Progenitor cell of endocrine pancreas (in vitro differentiated cells): ENCODE measurements around the gene SRSF5. TPM values are rescaled to one million over a fixed set of nuclear protein-coding genes. Genes with fewer than 3 reads are reported as not detected.
"Not testable (repeated sequence)": the region's sequence is repeated elsewhere in the genome, so short reads cannot be mapped to it uniquely, and the experiment has no call there.

Experiments
- DNase-seq: peaks from one replicate; pipeline ENCODE4 v3.0.0; 2021; ENCODE audit warnings: low spot score; ENCODE audit not compliant: unreplicated experiment
- H3K27ac Mint-ChIP-seq: 2 replicates; pipeline ENCODE4 v1.8.0; 2021; ENCODE audit warnings: mild to moderate bottlenecking, moderate library complexity, mixed read lengths
- H3K27me3 Mint-ChIP-seq: 2 replicates; pipeline ENCODE4 v1.8.0; 2021; ENCODE audit warnings: mixed read lengths
- H3K36me3 Mint-ChIP-seq: 2 replicates; pipeline ENCODE4 v1.8.0; 2022; ENCODE audit warnings: mixed read lengths; ENCODE audit not compliant: insufficient read depth
- H3K4me1 Mint-ChIP-seq: 2 replicates; pipeline ENCODE4 v1.8.0; 2021; ENCODE audit warnings: low read depth, mixed read lengths
- H3K4me3 Mint-ChIP-seq: 2 replicates; pipeline ENCODE4 v1.8.0; 2021; ENCODE audit warnings: low read depth, mild to moderate bottlenecking, moderate library complexity, mixed read lengths
- H3K9me3 Mint-ChIP-seq: 2 replicates; pipeline ENCODE4 v1.8.0; 2021; ENCODE audit warnings: low read depth, mixed read lengths
- total RNA-seq: library from RNA; stranded (reverse); gene quantifications from 2 replicates; pipeline ENCODE4 v1.2.1, GENCODE V29; 2021
- TF ChIP-seq, protein P1 (sequence below): fragments of 200-600 bp; sonication (generic); IDR thresholded peaks from one replicate; pipeline ENCODE4 v1.5.0; 2021; ENCODE audit warnings: antibody characterized with exemption, mild to moderate bottlenecking; ENCODE audit not compliant: unreplicated experiment

Gene SRSF5
- total RNA-seq, 1 donor from 2014 or later, result 379 TPM

DNA sequence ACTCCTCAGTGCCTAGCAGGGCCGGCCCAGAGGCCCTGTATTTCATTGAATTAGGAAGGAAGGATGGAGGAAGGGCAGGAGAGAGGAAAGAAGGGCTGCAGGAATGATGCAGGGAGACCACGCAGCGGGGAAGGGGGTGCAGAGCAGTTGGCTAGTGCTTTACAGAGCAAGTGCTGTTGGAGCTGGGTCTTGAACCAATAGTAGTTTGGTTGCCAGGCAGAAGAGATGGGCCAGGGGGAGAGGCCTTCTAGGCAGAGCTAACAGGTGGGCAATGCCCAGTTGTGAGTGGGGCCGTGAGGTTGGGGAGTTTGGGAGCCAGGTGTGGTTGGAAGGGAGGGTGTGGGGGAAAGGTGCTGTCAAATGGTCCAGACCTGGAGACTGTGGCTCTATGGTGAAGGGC, 39.1 kb upstream of the SRSF5 start:
- DNase-seq, result no peak
- Mint-ChIP-seq H3K27ac (no peak overlapping the region), H3K27me3 (peaks cover 34% of the 10 kb centered on the region), H3K36me3 (no peaks in the 10 kb centered on the region), H3K4me1 (no peaks in the 10 kb centered on the region), H3K4me3 (no peak overlapping the region), H3K9me3 (no peaks in the 10 kb centered on the region)
- TF ChIP-seq, protein P1, sequence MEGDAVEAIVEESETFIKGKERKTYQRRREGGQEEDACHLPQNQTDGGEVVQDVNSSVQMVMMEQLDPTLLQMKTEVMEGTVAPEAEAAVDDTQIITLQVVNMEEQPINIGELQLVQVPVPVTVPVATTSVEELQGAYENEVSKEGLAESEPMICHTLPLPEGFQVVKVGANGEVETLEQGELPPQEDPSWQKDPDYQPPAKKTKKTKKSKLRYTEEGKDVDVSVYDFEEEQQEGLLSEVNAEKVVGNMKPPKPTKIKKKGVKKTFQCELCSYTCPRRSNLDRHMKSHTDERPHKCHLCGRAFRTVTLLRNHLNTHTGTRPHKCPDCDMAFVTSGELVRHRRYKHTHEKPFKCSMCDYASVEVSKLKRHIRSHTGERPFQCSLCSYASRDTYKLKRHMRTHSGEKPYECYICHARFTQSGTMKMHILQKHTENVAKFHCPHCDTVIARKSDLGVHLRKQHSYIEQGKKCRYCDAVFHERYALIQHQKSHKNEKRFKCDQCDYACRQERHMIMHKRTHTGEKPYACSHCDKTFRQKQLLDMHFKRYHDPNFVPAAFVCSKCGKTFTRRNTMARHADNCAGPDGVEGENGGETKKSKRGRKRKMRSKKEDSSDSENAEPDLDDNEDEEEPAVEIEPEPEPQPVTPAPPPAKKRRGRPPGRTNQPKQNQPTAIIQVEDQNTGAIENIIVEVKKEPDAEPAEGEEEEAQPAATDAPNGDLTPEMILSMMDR, result no peak

DNA sequence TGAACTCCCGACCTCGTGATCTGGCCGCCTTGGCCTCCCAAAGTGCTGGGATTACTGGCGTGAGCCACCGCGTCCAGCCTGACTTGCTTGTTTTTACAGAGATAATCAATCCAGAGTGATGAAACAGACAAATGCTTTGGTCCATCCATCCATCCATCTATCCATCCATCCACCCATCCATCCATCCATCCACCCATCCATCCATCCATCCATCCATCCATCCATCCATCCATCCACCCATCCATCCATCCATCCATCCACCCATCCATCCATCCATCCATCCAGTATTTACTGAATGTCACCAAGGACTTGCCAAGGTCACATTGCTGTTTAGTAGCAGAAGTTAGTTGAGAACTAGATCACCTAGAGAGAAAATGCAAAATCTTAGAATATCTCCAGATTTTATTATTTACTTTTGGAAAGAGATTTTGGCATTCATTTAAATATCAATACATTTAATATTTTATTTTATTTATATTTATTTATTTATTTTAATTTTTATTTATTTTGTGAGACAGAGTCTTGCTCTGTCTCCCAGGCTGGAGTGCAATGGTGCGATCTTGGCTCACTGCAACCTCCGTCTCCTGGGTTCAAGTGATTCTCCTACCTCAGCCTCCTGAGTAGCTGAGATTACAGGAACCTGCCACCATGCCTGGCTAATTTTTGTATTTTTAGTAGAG, 34.9 kb upstream of the SRSF5 start:
- DNase-seq, H3K36me3 Mint-ChIP-seq, H3K4me3 Mint-ChIP-seq, H3K27ac Mint-ChIP-seq, H3K4me1 Mint-ChIP-seq, H3K9me3 Mint-ChIP-seq: not testable (repeated sequence)
- H3K27me3 Mint-ChIP-seq, result peaks cover 18% of the 10 kb centered on the region

DNA sequence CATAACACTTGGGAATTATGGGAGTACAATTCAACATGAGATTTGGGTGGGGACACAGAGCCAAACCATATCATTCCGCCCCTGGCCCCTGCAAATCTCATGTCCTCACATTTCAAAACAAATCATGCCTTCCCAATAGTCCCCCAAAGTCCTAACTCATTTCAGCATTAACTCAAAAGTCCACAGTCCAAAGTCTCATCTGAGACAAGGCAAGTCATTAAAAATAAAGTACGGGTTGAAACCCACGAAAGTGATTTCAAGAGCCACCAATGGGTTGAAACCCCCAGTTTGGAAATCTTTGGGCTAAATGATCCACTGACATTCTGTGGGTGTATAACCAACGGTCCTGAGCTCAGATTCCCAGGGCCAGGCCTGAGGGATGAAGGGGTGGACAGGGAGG, 30.5 kb upstream of the SRSF5 start:
- H3K27me3 Mint-ChIP-seq, H3K4me1 Mint-ChIP-seq, H3K9me3 Mint-ChIP-seq, DNase-seq, H3K27ac Mint-ChIP-seq, H3K36me3 Mint-ChIP-seq, H3K4me3 Mint-ChIP-seq: not testable (repeated sequence)

DNA sequence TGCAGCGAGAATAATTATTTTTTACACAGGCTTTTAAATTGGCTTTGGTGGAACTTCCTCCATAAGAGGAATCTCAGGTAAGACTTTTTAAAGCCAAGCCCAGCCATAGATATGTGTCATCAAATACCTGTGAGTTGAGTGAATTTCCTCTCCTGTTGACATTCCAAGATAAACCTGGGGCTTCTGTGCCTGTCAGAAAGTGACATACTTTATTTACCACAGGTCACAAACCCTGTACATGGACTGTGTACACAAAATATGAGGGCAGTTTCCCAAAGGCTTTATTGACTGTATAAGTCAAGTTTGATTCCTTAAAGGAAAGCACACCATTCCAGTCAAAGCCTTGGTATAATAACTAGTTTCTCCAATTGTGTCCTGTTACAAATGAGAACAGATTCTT, 25.9 kb upstream of the SRSF5 start:
- no peaks in the 10 kb centered on the region for H3K27me3 Mint-ChIP-seq
- DNase-seq, result no peak
- peaks cover 6% of the 10 kb centered on the region for H3K4me1 Mint-ChIP-seq
- H3K9me3 Mint-ChIP-seq, result peaks cover 6% of the 10 kb centered on the region
- no peak overlapping the region for H3K4me3 Mint-ChIP-seq
- TF ChIP-seq, protein P1, result no peak
- H3K27ac Mint-ChIP-seq, result no peak overlapping the region
- H3K36me3 Mint-ChIP-seq, result peaks cover 2% of the 10 kb centered on the region

DNA sequence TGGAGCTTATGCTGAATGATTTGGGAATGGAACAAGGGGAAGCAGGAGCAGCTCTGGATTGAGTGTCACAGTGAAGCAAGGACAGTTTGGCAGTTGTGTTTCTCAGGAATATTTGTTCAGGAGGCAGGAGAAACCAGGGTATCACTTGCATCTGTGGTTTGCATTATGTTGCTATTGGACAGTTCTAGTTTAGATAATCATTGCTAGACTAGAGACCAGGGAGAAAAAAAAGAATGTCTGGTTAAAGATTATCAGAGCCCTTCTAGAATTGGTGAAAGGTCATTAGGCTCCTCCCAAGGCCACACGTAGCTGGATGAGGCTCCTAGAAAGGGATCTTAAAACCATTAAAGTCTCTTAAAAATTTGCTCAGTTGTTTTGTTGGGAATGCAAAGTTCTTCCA, 17.0 kb upstream of the SRSF5 start:
- Mint-ChIP-seq H3K4me1 (peaks cover 9% of the 10 kb centered on the region), H3K27me3 (no peaks in the 10 kb centered on the region), H3K36me3 (no peaks in the 10 kb centered on the region), H3K4me3 (no peak overlapping the region), H3K9me3 (peaks cover 3% of the 10 kb centered on the region), H3K27ac (no peak overlapping the region)
- TF ChIP-seq, protein P1, result no peak
- DNase-seq, result no peak

DNA sequence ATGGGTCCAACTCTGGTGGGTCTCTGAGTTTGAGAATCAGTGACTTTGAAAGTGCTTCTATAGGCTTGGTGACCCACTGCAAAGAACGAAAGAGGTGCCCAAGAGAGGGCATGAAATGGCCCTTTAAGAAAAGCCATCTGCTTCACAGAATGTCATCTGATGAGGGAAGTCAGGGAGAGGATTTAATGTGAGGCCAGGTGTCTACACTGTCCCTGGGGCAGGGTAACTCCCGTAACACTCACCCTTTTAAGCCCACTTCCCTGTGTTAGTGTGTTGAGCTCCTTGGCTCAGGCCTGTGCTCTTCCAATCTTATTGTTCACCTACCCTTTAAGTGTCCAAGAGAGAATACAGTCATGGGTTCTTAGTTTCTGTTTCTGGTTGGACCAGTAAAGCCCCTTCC, 16.4 kb upstream of the SRSF5 start:
- Mint-ChIP-seq H3K4me3 (no peak overlapping the region), H3K4me1 (peaks cover 11% of the 10 kb centered on the region), H3K36me3 (no peaks in the 10 kb centered on the region), H3K9me3 (peaks cover 3% of the 10 kb centered on the region), H3K27me3 (no peaks in the 10 kb centered on the region), H3K27ac (no peak overlapping the region)
- no peak for DNase-seq
- TF ChIP-seq, protein P1, result no peak
